CD4-positive, alpha-beta T cell treated with Interleukin-2 at 100 ng/mL for 4 hours (primary cell): ENCODE data around the gene SSC5D.
A peak's percentile ranks its signal among the peaks of the same experiment; 100 is the strongest.
"Not testable (repeated sequence)": the region's sequence is repeated elsewhere in the genome, so short reads cannot be mapped to it uniquely, and the experiment has no call there.

Experiments
- DNase-seq: peaks from one replicate; pipeline ENCODE4 v3.0.0-alpha.2; 2020; ENCODE audit warnings: low spot score

The SSC5D gene

GRCh38 chr19:55503502-55504251 lies 15.4 kb downstream of the SSC5D start:
- DNase-seq = peak; percentile 91

GRCh38 chr19:55504252-55504603 lies 16.0 kb downstream of the SSC5D start:
- DNase-seq = no peak

- DNase-seq = no peak
Observed at GRCh38 chr19:55504981-55505380, 16.7 kb downstream of the SSC5D start.

- DNase-seq = no peak
Observed at GRCh38 chr19:55508120-55508519, 19.9 kb downstream of the SSC5D start.

GRCh38 chr19:55516878-55517620 lies 28.8 kb downstream of the SSC5D start:
- DNase-seq = peak; percentile 91

GRCh38 chr19:55519451-55520311 lies 31.4 kb downstream of the SSC5D start:
- no peak for DNase-seq

- no peak for DNase-seq
Observed at GRCh38 chr19:55520691-55521292, 32.6 kb downstream of the SSC5D start.

- no peak for DNase-seq
Observed at GRCh38 chr19:55525289-55526101, 37.3 kb downstream of the SSC5D start.

GRCh38 chr19:55526216-55527196 lies 38.3 kb downstream of the SSC5D start:
- no peak for DNase-seq

GRCh38 chr19:55527197-55528029 lies 39.2 kb downstream of the SSC5D start:
- no peak for DNase-seq

GRCh38 chr19:55528030-55528803 lies 40.0 kb downstream of the SSC5D start:
- no peak for DNase-seq

GRCh38 chr19:55529636-55530234 lies 41.5 kb downstream of the SSC5D start:
- no peak for DNase-seq

GRCh38 chr19:55530996-55531395 lies 42.8 kb downstream of the SSC5D start:
- no peak for DNase-seq

- not testable (repeated sequence) for DNase-seq
Observed at GRCh38 chr19:55534280-55534679, 46.0 kb downstream of the SSC5D start.

GRCh38 chr19:55535173-55535964 lies 47.1 kb downstream of the SSC5D start:
- DNase-seq = no peak

GRCh38 chr19:55535965-55536350 lies 47.7 kb downstream of the SSC5D start:
- DNase-seq = no peak

- DNase-seq = no peak
Observed at GRCh38 chr19:55536366-55536765, 48.1 kb downstream of the SSC5D start.
